IMR-90 (cell line): ENCODE measurements around the gene TACC2. TPM values are rescaled to one million over a fixed set of nuclear protein-coding genes. Genes with fewer than 3 reads are reported as not detected.

Experiments
- ATAC-seq: fragments of 200-7000 bp; cut with Tn5 transposase; 2 replicates; pipeline ENCODE4 v1.9.1; 2020; ENCODE audit warnings: low read depth, mild to moderate bottlenecking, moderate library complexity
- BruUV-seq: library from RNA; stranded (reverse); fragments of 400-500 nt; replicated peaks from 2 replicates; lab custom pipeline; 2021; lab: Mats Ljungman, UMichigan
- CTCF ChIA-PET: fragments of 300-600 bp; formaldehyde crosslinking; extraction: SDS; loops from one replicate; lab custom pipeline; 2021; ENCODE audit warnings: antibody characterized with exemption; lab: Yijun Ruan, JAX
- POLR2A ChIA-PET: fragments of 300-600 bp; sonication (Branson Sonifier 250); formaldehyde crosslinking; loops from one replicate; lab custom pipeline; 2022; ENCODE audit warnings: antibody characterized with exemption; ENCODE audit not compliant: unreplicated experiment; lab: Charles Lee
- DNase-seq: peaks from one replicate; pipeline ENCODE4 v3.0.0; 2013
- H2AFZ ChIP-seq: replicated peaks from 2 replicates; pipeline ENCODE3; 2013; ENCODE audit warnings: low read length, mild to moderate bottlenecking; ENCODE audit not compliant: poor library complexity
- H2AK5ac ChIP-seq: 2 replicates; pipeline ENCODE4 v1.6.1; 2013; ENCODE audit warnings: low read depth, low read length, inconsistent platforms
- H2AK9ac ChIP-seq: replicated peaks from 2 replicates; pipeline ENCODE3; 2013; ENCODE audit warnings: mild to moderate bottlenecking, low read depth, low read length, moderate library complexity; ENCODE audit not compliant: poor library complexity
- H2BK120ac ChIP-seq: 2 replicates; pipeline ENCODE4 v1.6.1; 2013; ENCODE audit warnings: low read depth, low read length, inconsistent platforms
- H2BK15ac ChIP-seq: 3 replicates; pipeline ENCODE4 v1.6.1; 2013; ENCODE audit warnings: low read depth, low read length, inconsistent platforms
- H2BK20ac ChIP-seq: 2 replicates; pipeline ENCODE4 v1.6.1; 2013; ENCODE audit warnings: low read depth, mild to moderate bottlenecking, inconsistent platforms, low read length, moderate library complexity
- H2BK5ac ChIP-seq: 2 replicates; pipeline ENCODE4 v1.6.1; 2013; ENCODE audit warnings: mild to moderate bottlenecking, low read depth, low read length, inconsistent platforms; ENCODE audit not compliant: poor library complexity, severe bottlenecking
- H3K14ac ChIP-seq: replicated peaks from 2 replicates; pipeline ENCODE4 v1.6.1; 2013; ENCODE audit warnings: low read depth, low read length, inconsistent platforms
- H3K18ac ChIP-seq: 2 replicates; pipeline ENCODE4 v1.6.1; 2013; ENCODE audit warnings: low read depth, low read length, control low read depth
- H3K23ac ChIP-seq: 2 replicates; pipeline ENCODE4 v1.6.1; 2013; ENCODE audit warnings: low read depth, low read length, inconsistent platforms
- H3K27ac ChIP-seq: 2 replicates; pipeline ENCODE4 v1.5.1; 2013; ENCODE audit warnings: mild to moderate bottlenecking, control low read depth, low read length; ENCODE audit not compliant: insufficient read depth
- H3K27me3 ChIP-seq: 2 replicates; pipeline ENCODE4 v1.6.1; 2013; ENCODE audit warnings: low read length; ENCODE audit not compliant: control insufficient read depth, insufficient read depth
- H3K36me3 ChIP-seq: 2 replicates; pipeline ENCODE4 v1.6.1; 2013; ENCODE audit warnings: low read length, mixed read lengths; ENCODE audit not compliant: control insufficient read depth, insufficient read depth
- H3K4ac ChIP-seq: 2 replicates; pipeline ENCODE4 v1.6.1; 2013; ENCODE audit warnings: low read depth, low read length, inconsistent platforms
- H3K4me1 ChIP-seq: 2 replicates; pipeline ENCODE4 v1.6.1; 2013; ENCODE audit warnings: low read length, mixed read lengths; ENCODE audit not compliant: control insufficient read depth, insufficient read depth
- H3K4me2 ChIP-seq: 2 replicates; pipeline ENCODE4 v1.6.1; 2013; ENCODE audit warnings: low read depth, mild to moderate bottlenecking, control low read depth, low read length, moderate library complexity
- H3K4me3 ChIP-seq: 2 replicates; pipeline ENCODE4 v1.5.1; 2013; ENCODE audit warnings: low read depth, mild to moderate bottlenecking, control low read depth, low read length, moderate library complexity; ENCODE audit not compliant: insufficient read depth
- H3K56ac ChIP-seq: 2 replicates; pipeline ENCODE4 v1.6.1; 2013; ENCODE audit warnings: low read length, inconsistent platforms; ENCODE audit not compliant: insufficient read depth; ENCODE audit errors: extremely low read depth
- H3K79me1 ChIP-seq, 2 experiments: 2 replicates each; pipeline ENCODE4 v1.6.1; 2013; ENCODE audit warnings: low read length in 2 of 2, inconsistent platforms in 1 of 2, low read depth in 1 of 2
- H3K9ac ChIP-seq: 2 replicates; pipeline ENCODE4 v1.6.1; 2013; ENCODE audit warnings: low read depth, low read length, control low read depth
- H3K9me1 ChIP-seq: 2 replicates; pipeline ENCODE4 v1.6.1; 2013; ENCODE audit warnings: low read length, inconsistent platforms; ENCODE audit not compliant: insufficient read depth
- H3K9me3 ChIP-seq: 2 replicates; pipeline ENCODE4 v1.6.1; 2013; ENCODE audit warnings: low read length; ENCODE audit not compliant: control insufficient read depth, insufficient read depth
- H4K20me1 ChIP-seq: 2 replicates; pipeline ENCODE4 v1.6.1; 2013; ENCODE audit warnings: low read length, inconsistent platforms; ENCODE audit not compliant: insufficient read depth
- H4K5ac ChIP-seq: 2 replicates; pipeline ENCODE4 v1.6.1; 2013; ENCODE audit warnings: mild to moderate bottlenecking, low read depth, low read length, control low read depth
- H4K8ac ChIP-seq, 2 experiments: 2 replicates each; pipeline ENCODE4 v1.6.1; 2013; ENCODE audit warnings: low read depth in 2 of 2, low read length in 2 of 2, control low read depth in 1 of 2, inconsistent platforms in 1 of 2
- H4K91ac ChIP-seq: 2 replicates; pipeline ENCODE4 v1.6.1; 2013; ENCODE audit warnings: low read depth, low read length, inconsistent platforms; ENCODE audit not compliant: insufficient read depth
- BHLHE40 ChIP-seq: fragments of 150-350 bp; IDR thresholded peaks from 2 replicates; pipeline ENCODE4 v1.6.1; 2016; ENCODE audit warnings: mild to moderate bottlenecking, low read depth, low read length
- POLR2A ChIP-seq: IDR thresholded peaks from 2 replicates; pipeline ENCODE4 v1.6.1; 2012; ENCODE audit warnings: mild to moderate bottlenecking, low read depth, low read length
- USF2 ChIP-seq: fragments of 150-350 bp; IDR thresholded peaks from 2 replicates; pipeline ENCODE4 v1.6.1; 2017; ENCODE audit warnings: mild to moderate bottlenecking, antibody characterized with exemption, low read length, low read depth
- WGBS, 2 experiments: methylation state at CpG; one replicate each; pipeline versions ENCODE4 v1.1.5 to v1.1.7; 2013; ENCODE audit warnings: missing lambda C conversion rate in 2 of 2; ENCODE audit not compliant: insufficient read length in 1 of 2; ENCODE audit errors: extremely low coverage in 2 of 2; 5-methylcytosine and 5-hydroxymethylcytosine counted together
- dilution Hi-C: fragments of 300-500 bp; cut with HindIII; formaldehyde crosslinking; loops from one replicate; pipeline ENCODE4 v1.14.3; 2018; ENCODE audit warnings: low sequenced_read_pairs; ENCODE audit not compliant: unreplicated experiment
- in situ Hi-C: fragments of 300-500 bp; cut with MboI; formaldehyde crosslinking; loops from 3 replicates; pipeline ENCODE4 v1.14.3; 2019; ENCODE audit warnings: low sequenced_read_pairs, inconsistent platforms, mixed read lengths
- intact Hi-C: fragments of 100-400 bp; cut with micrococcal nuclease; formaldehyde crosslinking; loops from 2 replicates; pipeline ENCODE4 v1.10.0; 2022
- polyA plus RNA-seq, 3 experiments: library from polyadenylated mRNA; depleted of rRNA; stranded (reverse); fragments of >200 nt; gene quantifications; 2 replicates each; pipeline ENCODE4 v1.2.3, GENCODE V29; 2012; ENCODE audit warnings: low replicate concordance in 1 of 3
- total RNA-seq: library from RNA; depleted of rRNA; stranded (reverse); fragments of >200 nt; gene quantifications from 2 replicates; pipeline ENCODE4 v1.2.3, GENCODE V29; 2012

Gene TACC2
- total and polyA plus RNA-seq, 2 of the 4 experiments (the other 2 are of a cell fraction) = 2.9 to 15.4 TPM

GRCh38 chr10:122078965-122079795, 90.2 kb downstream of the TACC2 start:
- Histone ChIP-seq H4K8ac (no peak overlapping the region), H3K9me3 (no peaks in the 10 kb centered on the region), H2BK20ac (no peak overlapping the region), H3K27me3 (peaks cover 19% of the 10 kb centered on the region), H3K9ac (no peak overlapping the region), H3K4me2 (no peak overlapping the region), H2AK5ac (no peak overlapping the region), H4K20me1 (no peaks in the 10 kb centered on the region), H3K4me1 (no peaks in the 10 kb centered on the region), H3K36me3 (no peaks in the 10 kb centered on the region), H3K27ac (no peak overlapping the region), H3K4ac (no peak overlapping the region), H3K14ac (no peak overlapping the region), H2AK9ac (no peak overlapping the region), H3K4me3 (no peak overlapping the region), H2BK120ac (no peak overlapping the region), H3K9me1 (no peaks in the 10 kb centered on the region), H2AFZ (no peak overlapping the region), H3K23ac (no peak overlapping the region), H3K56ac (no peak overlapping the region), H2BK15ac (no peak overlapping the region), H3K79me1 (no peaks in the 10 kb centered on the region), H2BK5ac (no peak overlapping the region), H4K91ac (no peak overlapping the region), H3K18ac (no peak overlapping the region), H4K5ac (no peak overlapping the region)
- ATAC-seq = no peak
- intact Hi-C loops (no loop called here), dilution Hi-C loops (no loop called here), in situ Hi-C loops (no loop called here)
- ChIA-PET POLR2A (no interaction called here), CTCF (interaction anchor here (1.0 kb wide), 1 partner anchor 8 kb away, joined by 4 read pairs; no protein-coding TSS in a partner anchor)
- BruUV-seq = no TSS peak
- TF ChIP-seq BHLHE40 = no peak
- TF ChIP-seq POLR2A = no peak
- no peak for TF ChIP-seq USF2
- WGBS, 2 experiments = 70% methylated on average over 2 of the region's 13 CpGs; no CpG with 5 or more reads in 1 of the 2 experiments
- no peak for DNase-seq
